ENCODE results near the gene PERCC1.
A peak's percentile ranks its signal among the peaks of the same experiment; 100 is the strongest.

The PERCC1 gene

DNA sequence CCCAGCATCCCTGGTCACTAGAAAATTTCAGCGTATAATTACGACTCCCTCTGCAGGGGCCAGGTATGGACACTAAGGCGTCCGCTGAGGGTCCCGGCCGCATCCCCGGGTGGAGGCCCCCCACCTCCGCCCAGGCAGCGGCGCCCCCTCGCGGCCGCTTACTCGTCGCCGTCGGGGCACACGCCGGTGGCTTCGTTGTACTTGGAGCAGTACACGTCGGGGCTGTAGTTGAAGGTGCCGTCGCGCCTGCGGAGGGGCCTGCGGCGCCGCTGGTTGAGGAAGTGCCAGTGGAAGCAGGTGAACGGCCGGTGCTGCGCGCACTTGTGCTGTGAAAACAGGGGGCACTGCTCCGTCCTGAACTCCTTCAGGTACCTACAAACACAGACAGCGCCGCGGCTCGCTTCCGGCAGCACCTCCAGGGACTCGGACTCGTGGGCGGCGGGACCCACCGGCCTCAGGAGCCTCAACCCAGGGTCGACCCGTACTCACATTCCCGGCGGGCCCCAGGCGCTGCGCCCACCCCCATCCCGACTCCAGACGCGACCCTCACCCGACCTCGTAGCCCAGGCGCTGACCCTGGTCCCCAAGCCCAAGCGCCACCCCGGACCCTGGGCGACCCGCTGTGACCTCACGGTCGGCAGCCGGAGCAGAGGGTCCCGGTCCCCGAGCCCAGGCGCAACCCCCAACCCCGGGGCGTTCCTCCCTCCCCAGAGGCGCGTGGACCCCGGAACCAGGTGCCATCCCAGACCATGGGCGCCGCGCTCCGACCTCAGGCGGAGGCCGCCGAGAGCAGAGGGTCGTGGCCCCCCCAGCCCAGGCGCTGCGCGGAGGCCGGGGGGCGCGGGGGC lies 17.0 kb upstream of the PERCC1 start:
- peak; percentile 41 for DNase-seq

DNA sequence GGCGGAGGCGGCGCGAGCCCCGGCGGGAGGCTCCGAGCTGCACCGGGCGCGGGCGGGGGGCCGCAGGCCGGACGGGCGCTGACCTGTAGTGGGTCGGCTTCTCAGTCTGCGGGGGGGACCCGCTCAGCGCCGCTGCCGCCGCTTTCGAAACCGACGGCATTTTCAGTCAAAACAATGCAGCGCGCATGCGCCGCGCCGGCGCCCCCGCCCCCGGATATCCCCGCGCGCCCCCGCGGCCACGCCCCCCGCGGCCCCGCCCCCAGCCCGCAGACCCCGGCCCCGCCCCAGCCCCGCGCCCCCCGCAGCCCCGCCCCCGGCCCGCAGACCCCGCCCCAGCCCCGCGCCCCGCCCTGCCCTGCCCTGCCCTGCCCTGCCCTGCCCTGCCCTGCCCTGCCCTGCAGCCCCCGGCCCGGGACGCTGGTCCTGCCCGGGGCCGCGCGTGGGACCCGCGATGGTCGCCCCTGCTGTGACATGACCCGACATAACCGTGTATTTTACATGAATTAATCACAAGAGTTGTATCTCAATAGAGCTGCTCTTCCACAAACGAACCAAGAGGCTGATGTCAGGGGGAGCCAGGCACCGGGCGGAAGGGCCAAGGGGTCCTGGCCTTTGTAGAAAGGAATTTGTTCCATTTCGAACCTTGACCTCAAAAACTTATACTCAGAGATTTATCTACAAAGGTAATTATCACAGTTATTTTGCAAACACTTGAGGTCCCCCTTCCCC lies 16.2 kb upstream of the PERCC1 start, which contains the start of gene UNKL:
Gene UNKL (minus strand): TSS at position 173 of the 729 bp plus-strand sequence. CDS start 13 bp downstream, at position 160.
- peak; percentile 78 for DNase-seq

DNA sequence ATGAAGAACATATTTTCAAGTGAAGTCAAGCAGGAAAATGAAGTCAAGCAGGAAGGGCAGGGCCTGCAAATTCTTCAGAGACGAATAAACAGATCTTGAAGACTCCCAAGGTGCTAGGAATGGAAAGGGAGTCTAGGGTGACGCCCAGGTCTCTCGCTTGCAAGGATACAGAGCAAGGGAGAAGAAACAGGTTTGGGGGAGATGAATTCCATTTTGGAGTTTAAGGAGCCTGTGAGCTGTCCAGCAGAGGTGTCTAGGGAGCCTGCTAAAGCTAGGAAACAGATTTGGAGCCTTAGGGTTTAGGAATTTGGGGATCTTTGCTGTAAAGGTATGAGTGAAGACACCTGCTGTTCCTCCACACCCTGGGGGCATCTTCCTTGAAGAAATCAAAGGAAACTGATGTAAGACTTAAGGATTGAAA lies 14.3 kb upstream of the PERCC1 start:
- no peak for DNase-seq

DNA sequence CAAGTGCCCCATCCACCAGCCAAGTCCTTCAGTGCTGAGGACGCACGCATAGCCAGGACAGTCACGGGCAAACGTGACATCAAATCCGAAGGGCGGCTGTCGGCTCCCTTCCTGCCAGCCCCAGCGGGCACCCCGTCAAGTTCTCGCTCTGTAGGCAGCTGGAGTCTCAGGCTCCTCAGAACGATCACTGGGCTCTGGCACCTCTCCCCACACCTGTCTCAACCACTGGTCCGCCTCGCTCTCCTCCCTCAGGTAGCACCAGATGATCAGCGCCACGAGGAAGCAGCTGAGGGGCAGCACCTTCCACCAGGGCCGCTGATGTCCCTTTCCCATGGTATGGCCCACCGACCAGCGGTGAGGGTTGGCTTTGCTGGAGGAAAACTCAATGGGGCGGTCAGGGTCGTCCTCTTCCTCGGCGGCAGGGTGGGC lies 10.8 kb upstream of the PERCC1 start:
- no peak for DNase-seq

DNA sequence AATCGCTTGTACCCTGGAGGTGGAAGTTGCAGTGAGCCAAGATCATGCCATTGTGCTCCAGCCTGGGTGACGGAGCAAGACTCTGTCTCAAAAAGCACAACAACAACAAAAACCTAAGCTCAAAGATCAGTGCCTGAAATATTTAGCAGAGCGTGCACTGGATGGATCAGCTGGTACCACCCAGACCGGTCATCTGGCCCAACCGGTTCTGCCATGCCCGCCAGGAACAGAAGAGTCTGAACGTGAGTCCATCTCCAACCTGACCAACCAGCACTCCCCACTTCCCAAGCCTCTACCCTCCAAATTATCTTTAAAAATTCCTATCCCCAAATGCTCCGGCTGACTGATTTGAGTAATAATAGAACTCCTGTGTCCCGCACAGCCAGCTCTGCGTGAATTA lies 8.8 kb upstream of the PERCC1 start:
- no peak for DNase-seq

DNA sequence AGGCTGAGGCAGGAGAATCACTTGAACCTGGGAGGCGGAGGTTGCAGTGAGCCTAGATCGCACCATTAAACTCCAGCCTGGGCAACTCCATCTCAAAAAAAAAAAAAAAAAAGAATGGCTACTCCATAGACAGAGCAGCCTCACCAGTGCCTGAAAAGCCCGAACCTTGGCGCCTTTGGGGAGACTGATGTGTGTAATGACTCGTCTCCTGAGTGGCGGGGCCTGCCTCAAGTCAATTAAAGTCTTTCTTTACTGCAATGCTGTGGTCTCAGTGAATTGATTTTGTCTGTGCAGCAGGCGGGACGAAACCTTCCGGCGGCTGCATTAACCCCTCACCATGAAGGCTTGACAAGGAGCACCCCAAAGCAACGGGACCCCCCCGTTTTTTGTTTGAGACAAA lies 6.8 kb upstream of the PERCC1 start:
- DNase-seq, result no peak

DNA sequence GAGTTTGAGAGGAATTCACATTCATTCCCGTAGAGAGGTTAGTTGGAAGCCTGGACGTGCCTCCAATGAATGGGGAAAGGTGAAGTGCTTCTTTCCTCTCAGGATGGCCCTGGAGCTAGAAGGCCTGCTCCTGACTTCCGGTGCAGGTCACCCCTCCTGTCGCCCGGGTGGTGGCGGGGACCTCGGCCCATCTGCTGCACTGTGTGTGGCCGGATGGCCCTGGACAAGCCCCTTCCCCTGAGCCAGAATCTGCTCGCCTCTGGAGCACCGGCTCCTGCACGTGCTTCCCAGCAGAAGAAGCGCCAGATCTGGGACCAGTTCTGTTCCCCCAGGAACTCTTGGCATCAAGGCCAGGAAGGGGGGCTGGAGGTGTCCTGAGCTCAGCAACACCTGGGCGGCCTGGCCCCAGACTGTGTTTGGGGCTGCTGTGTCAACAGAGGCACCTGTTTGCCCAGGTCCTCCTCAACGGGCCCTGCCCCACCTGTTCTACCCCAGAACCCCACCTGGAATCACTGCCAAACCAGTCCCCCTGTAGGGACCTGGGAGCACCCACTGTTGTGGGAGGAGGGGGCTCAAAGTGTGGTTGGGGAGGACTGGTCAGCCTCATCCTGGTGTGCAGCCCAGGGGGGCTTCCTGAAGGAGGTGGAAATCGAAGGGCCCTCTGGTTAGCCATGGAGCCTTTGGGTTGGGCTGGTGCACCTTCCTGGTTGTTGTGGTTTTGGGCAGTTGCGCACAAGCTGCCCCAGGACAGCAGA lies 5.1 kb upstream of the PERCC1 start:
- DNase-seq, result no peak

DNA sequence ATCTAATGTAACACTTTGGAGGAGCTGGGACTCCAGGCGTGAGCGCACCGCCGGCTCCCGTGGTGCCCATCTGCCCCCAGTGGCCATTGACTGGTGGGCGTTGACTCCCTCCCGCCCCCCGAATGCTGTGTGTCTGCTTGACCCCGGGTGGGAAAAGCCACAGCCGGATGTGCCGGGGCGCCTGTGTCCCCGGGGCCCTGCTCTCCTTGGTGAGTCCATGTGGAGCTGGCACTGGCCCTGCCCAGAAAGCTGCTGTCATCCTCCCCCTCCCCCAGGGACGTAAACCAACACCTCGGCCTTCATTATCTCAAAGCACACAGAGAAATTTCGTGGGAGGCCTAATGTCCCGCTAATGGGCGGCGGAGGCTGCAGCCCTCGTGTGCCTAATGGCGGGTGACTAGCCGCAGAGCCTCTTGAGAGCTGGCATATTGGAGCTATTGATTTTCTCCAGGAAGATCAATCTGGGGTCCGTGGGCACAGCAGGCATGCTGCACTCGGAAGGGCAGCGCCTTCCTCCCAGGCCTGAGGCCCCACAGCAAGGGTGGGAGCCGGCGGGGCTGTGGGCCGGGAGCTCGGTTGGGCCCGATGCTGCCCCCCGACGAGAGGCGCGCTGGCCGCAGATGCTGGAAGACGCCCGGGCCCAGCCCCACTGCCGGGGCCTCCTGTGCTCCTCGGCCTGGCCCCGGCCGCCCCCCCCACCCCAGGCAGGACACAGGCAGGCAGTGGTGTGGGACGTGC lies 4.0 kb upstream of the PERCC1 start:
- no peak for DNase-seq

DNA sequence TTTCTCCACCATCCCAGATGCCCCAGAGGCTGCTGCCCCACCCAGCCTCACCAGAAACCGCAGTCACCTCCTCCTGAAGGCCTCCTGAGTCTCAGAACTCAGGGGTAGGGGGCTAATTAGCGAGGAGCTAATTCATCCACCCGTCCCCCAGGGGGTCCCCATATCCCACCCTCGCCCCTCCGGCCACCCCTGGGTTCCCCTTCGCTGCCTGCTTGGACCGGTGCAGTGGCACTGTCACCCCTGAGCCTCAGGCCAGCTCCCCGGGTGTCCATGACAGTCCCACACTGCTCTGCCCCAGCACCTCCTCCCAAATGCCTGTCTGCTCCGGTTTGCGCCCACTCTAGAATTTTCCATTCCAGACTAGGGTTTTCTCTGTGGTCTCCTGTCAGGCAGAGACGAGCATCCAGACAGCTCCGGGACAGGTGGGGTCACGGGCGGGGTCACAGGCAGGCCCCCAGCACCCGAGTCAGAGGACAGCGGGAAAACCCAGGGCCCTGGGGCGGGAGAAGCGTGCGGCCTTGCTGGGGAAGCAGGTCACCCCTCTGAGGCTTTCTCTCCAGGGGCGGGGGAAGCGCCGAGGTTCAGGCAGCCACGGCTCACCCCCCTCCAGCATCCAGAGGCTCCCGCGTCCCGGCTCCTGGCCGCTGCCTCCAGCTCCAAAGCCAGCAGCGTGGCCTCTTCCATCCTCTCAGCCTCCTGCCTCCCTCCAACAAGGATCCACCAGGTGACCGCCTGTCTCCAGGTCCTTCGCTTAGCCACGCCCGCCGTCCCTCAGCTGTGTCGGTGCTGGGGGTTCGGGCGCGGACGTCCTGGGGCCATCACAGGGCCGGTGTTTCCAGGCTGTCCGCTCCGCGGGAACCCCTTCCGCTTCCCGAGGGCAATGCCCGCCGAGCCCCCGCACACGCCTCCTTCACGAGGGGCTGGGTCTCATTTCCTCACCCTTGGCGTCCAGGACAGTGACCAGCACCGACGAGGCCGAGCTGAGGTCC lies 3.1 kb upstream of the PERCC1 start:
- no peak for DNase-seq

DNA sequence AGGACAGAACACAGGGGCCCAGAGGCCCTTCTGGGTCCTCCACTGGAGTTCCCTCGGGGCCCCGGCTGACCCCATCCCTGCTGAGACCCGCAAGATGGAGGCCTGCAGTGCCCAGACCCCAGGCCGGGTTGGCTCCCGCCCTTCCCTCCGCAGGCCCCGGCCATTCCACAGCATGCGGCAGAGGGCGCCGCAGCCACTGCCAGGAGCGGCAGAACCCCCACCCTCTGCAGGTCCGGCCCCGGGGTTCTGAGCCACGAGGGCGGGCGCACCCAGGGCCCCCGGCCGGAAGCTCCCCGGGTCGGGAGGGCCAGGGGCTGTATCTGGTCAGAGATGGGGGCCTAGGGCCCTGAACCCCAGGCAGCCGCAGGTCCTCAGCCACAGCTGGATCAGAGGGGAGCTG lies 2.4 kb upstream of the PERCC1 start:
- no peak for DNase-seq

DNA sequence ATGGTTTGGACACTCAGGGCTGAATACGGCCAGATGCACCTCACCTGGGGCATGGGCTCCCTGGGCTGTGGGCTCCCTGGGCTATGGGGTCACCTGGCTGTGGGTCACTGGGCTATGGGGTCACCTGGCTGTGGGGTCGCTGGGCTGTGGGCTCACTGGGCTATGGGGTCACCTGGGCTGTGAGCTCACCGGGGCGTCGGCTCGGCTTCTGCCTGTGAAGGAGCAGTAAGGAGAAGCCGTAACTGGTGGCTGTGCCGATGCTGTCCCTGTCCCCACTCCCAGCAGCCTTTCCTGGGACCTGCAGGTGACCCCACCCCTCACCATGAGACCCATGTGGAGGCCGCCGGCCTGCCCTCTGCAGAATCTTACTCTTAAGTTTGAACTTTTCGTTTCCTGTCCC lies 1.9 kb upstream of the PERCC1 start:
- no peak for DNase-seq

DNA sequence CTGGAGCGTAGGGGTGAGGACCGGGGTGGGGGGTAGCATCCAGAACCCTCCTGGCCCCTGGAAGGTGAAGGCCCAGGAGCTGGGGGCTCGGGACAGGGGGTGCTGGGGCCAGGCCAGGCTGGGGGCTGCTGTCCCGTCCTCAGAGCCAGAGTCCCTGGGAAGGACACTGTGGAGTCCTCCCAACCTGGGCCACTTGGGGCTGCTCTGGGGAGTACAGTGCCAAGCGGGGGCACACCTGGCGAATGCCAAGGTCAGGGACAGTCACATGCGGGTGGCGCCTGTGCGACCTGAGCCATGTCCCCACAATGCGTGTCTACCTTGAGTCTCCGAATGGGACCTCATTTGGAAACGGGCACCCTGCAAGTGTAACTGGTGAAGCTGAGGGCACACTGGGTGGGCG lies 1.2 kb upstream of the PERCC1 start:
- no peak for DNase-seq

DNA sequence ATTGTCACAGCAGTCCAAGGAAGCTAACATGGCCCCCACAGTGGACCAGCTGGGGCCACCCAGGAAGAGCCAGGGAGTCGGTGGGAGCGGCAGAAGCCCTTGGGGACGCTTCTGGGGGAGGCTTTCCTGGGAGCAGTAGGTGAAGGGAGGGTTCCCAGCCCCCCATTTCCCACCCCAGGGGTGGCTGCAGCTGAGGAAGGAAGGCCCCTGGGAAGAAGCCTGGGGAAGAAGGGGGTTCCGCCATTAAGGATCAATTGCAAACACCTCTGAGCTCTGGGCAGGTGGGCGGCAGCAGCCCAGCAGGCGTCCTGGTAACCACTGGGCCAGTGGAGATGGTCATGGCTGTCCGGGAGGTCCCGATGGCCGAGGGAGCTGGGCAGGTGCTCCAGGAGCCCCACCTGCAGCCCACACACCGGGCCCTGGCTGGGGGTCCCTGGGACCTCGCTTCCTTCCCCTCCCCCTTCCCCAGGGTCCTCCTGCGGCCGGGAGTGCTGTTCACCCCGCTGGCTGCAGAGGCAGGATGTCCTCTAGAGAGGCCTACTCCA lies 592 bp upstream of the PERCC1 start:
- DNase-seq, result no peak

DNA sequence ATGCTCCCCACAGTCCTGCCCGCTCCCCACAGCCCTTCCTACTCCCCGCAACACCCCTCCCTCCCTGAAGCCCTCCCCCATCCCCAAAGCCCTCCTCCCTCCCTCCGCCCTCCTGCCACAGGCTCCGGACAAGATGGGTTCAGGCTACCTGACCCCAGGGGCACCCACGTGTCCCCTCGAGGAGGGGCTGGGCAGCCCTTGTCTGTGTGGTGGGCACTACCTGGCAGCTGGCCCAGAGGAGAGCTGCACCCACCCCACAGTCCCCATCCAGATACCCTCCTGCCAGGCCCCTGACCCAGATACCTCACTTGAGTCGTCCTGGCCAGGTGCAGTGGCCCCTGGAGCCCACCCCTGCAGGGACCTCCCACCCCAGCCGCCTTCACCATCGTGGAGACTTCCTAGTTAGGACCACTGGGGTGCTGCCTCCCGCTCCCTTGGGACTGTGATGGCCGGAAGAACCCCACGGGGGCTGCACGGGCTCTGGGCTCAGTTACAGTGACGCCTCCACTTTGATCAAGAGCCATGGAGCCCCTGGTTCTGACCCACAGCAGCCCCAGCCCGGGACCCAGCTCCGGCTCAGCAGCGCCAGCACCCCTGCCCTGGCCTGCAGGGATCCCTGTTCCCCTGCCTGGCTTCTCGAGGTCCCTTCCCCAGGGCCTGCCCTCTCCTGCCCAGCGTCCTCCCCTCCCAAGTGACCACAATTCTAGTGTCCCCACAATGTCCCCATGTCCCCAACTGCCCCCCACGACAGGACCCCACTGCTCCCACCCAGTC lies 806 bp downstream of the PERCC1 start:
- no peak for DNase-seq

DNA sequence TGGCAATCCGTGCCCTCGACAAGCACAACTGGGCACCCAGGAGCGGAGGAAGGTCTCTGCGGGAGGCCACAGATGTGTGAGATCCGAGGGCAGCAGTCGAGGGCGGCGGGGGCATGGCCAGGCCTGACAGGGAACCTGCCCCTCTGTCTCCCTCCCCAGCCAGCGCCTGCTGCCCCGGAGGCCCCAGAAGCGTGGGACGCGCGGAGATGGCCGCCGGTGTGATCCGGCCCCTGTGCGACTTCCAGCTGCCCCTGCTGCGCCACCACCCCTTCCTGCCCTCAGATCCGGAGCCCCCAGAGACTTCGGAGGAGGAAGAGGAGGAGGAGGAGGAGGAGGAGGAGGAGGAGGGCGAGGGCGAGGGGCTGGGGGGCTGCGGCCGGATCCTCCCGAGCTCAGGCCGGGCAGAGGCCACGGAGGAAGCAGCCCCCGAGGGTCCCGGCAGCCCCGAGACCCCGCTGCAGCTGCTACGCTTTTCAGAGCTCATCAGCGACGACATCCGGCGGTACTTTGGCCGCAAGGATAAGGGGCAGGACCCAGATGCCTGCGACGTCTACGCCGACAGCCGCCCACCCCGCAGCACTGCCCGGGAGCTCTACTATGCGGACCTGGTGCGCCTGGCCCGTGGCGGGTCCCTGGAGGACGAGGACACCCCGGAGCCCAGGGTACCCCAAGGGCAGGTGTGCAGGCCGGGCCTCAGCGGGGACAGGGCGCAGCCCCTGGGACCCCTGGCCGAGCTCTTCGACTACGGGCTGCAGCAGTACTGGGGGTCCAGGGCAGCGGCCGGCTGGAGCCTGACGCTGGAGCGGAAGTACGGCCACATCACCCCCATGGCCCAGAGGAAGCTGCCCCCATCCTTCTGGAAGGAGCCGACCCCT lies 1.7 kb downstream of the PERCC1 start:
- no peak for DNase-seq

DNA sequence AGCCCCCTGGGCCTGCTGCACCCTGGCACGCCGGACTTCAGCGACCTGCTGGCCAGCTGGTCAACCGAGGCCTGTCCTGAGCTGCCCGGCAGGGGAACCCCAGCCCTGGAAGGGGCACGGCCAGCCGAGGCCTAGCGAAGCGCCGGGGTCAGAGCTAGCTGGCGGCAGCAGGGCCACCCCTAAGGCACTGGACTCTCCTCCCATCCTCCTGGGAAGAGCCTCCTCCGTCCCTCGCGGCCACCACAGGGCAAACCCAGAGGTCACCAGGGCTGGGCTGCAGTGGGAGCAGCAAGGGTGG lies 2.3 kb downstream of the PERCC1 start:
- DNase-seq, result no peak

DNA sequence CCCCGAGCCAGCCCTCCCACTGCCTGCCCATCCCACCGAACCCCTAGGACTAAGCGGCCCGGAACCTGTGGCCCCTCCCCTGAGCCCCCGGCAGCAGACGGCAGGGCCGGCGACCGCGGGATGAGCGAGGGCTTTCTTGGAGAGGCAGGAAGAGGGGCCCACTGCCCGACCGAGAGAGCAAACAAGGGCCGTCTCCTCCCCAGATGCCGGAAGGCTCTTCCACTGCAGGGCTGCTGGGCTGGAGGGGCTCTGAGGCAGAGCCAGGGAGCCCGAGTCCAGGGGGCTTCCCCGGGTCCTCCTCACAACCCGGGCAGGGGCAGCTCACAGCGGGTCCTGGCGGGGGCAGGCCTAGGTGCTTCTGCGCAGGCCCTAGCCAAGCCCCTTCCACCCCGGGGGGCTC lies 2.9 kb downstream of the PERCC1 start:
- DNase-seq, result no peak

DNA sequence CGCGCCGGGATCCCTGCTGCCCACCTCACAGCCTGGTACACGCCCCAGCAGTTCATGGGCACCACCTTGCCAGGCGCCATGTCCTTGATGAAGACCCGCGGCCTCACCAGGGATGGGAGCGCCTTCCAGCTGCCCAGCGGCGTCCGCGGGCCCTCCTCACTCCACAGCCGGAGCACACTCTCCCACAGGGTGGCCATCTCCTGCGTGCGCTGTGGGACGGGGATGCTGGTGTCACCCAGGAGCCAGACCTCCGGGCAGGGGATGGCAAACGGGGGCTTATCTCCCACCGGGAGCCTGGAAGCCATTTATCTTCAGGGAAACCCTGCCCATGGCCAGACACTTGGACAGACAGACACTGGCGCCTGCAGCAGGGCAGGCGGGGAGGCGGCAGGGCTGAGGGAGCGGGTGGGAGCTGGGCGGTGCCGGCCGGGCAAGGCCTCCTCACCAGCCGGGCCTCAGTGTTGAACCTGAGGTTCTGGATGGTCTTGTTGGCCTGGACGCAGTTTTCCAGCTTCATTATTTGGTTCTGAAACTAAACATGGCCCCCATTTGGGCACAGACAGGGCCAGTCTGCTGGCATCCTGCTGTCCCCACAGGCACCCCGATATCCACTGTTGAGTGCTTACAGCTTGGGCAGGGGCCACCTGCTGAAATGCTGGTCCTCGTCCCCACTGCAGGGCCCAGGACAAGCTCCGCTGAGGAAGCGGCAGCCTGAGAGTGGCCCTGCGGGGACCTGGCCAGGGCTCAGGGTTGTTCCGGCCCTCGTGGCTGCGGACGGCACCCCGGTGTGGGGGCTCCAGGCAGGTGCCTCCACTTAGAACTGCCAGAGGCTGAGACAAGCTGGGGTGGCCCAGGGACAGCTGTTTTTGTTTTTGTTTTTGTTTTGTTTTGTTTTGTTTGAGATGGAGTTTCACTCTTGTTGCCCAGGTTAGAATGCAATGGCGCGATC lies 4.0 kb downstream of the PERCC1 start:
- DNase-seq, result no peak
